Measurements from ENCODE around the gene OR6S1. TPM values are rescaled to one million over a fixed set of nuclear protein-coding genes. Genes with fewer than 3 reads are reported as not detected.
A peak's percentile ranks its signal among the peaks of the same experiment; 100 is the strongest.

The OR6S1 gene
- polyA plus RNA-seq, 1 donor from 2014 or later, result not detected

DNA sequence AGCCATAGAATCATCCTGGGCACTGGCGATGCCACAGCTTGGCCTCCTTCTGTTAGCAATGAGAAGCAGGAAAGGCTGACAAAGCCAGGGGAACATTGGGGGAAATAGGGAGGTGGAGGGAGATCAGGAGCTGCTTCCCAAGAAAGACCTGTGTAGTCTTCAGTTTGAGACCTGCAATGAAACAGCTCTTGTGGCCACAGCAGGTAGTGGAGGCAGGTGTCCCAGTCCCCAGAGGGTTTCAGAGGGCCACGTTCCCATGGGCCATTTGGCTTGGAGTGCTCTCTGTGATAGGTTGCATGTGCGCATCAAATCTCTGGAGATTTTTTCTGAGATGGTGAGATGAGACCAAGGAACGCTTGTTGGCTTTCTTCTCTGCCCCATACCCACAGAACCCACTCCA, 14.4 kb upstream of the OR6S1 start:
- Histone ChIP-seq H2AFZ (ENCODE audit: low read depth, low read length) (no peak overlapping the region), H3K4me2 (ENCODE audit: low read length) (no peak overlapping the region), H3K9ac (ENCODE audit: low read length) (no peak overlapping the region), H3K27me3 (ENCODE audit: insufficient read depth, low read depth, low read length) (peaks cover 63% of the 10 kb centered on the region), H3K9me3 (ENCODE audit: low read length) (no peaks in the 10 kb centered on the region), H3K79me2 (replicated peaks; ENCODE audit: insufficient read depth, low read length) (no peaks in the 10 kb centered on the region), H3K4me3 (ENCODE audit: low read length) (no peak overlapping the region), H3K27ac (ENCODE audit: low read length) (no peak overlapping the region), H3K9me2 (ENCODE audit: insufficient read depth, low read length) (no peaks in the 10 kb centered on the region), H3K36me3 (ENCODE audit: insufficient read depth, low read length) (no peaks in the 10 kb centered on the region), H4K20me1 (ENCODE audit: insufficient read depth) (no peaks in the 10 kb centered on the region), H3F3A (ENCODE audit: insufficient read depth, low read length, poor library complexity, severe bottlenecking) (no peaks in the 10 kb centered on the region)
- TF ChIP-seq TAF1 (IDR thresholded peaks at IDR 0.05; ENCODE audit: low read depth) (no peak), SMC3 (conservative IDR thresholded peaks at IDR 0.05; ENCODE audit: poor library complexity) (no peak), POLR2AphosphoS5 (IDR thresholded peaks at IDR 0.05) (no peak), EZH2 (IDR thresholded peaks at IDR 0.05; ENCODE audit: borderline replicate concordance, insufficient read depth, low read length, poor library complexity, severe bottlenecking) (no peak), RAD21 (conservative IDR thresholded peaks at IDR 0.05) (no peak), EP300 (conservative IDR thresholded peaks at IDR 0.05; ENCODE audit: poor library complexity, severe bottlenecking) (no peak), MXI1 (conservative IDR thresholded peaks at IDR 0.05; ENCODE audit: poor library complexity, severe bottlenecking) (no peak)
- TF ChIP-seq, protein P1, sequence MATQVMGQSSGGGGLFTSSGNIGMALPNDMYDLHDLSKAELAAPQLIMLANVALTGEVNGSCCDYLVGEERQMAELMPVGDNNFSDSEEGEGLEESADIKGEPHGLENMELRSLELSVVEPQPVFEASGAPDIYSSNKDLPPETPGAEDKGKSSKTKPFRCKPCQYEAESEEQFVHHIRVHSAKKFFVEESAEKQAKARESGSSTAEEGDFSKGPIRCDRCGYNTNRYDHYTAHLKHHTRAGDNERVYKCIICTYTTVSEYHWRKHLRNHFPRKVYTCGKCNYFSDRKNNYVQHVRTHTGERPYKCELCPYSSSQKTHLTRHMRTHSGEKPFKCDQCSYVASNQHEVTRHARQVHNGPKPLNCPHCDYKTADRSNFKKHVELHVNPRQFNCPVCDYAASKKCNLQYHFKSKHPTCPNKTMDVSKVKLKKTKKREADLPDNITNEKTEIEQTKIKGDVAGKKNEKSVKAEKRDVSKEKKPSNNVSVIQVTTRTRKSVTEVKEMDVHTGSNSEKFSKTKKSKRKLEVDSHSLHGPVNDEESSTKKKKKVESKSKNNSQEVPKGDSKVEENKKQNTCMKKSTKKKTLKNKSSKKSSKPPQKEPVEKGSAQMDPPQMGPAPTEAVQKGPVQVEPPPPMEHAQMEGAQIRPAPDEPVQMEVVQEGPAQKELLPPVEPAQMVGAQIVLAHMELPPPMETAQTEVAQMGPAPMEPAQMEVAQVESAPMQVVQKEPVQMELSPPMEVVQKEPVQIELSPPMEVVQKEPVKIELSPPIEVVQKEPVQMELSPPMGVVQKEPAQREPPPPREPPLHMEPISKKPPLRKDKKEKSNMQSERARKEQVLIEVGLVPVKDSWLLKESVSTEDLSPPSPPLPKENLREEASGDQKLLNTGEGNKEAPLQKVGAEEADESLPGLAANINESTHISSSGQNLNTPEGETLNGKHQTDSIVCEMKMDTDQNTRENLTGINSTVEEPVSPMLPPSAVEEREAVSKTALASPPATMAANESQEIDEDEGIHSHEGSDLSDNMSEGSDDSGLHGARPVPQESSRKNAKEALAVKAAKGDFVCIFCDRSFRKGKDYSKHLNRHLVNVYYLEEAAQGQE (IDR thresholded peaks at IDR 0.05; ENCODE audit: borderline replicate concordance), result no peak
- TF ChIP-seq, protein P2, sequence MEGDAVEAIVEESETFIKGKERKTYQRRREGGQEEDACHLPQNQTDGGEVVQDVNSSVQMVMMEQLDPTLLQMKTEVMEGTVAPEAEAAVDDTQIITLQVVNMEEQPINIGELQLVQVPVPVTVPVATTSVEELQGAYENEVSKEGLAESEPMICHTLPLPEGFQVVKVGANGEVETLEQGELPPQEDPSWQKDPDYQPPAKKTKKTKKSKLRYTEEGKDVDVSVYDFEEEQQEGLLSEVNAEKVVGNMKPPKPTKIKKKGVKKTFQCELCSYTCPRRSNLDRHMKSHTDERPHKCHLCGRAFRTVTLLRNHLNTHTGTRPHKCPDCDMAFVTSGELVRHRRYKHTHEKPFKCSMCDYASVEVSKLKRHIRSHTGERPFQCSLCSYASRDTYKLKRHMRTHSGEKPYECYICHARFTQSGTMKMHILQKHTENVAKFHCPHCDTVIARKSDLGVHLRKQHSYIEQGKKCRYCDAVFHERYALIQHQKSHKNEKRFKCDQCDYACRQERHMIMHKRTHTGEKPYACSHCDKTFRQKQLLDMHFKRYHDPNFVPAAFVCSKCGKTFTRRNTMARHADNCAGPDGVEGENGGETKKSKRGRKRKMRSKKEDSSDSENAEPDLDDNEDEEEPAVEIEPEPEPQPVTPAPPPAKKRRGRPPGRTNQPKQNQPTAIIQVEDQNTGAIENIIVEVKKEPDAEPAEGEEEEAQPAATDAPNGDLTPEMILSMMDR (IDR thresholded peaks at IDR 0.05; ENCODE audit: poor library complexity, severe bottlenecking), result no peak

DNA sequence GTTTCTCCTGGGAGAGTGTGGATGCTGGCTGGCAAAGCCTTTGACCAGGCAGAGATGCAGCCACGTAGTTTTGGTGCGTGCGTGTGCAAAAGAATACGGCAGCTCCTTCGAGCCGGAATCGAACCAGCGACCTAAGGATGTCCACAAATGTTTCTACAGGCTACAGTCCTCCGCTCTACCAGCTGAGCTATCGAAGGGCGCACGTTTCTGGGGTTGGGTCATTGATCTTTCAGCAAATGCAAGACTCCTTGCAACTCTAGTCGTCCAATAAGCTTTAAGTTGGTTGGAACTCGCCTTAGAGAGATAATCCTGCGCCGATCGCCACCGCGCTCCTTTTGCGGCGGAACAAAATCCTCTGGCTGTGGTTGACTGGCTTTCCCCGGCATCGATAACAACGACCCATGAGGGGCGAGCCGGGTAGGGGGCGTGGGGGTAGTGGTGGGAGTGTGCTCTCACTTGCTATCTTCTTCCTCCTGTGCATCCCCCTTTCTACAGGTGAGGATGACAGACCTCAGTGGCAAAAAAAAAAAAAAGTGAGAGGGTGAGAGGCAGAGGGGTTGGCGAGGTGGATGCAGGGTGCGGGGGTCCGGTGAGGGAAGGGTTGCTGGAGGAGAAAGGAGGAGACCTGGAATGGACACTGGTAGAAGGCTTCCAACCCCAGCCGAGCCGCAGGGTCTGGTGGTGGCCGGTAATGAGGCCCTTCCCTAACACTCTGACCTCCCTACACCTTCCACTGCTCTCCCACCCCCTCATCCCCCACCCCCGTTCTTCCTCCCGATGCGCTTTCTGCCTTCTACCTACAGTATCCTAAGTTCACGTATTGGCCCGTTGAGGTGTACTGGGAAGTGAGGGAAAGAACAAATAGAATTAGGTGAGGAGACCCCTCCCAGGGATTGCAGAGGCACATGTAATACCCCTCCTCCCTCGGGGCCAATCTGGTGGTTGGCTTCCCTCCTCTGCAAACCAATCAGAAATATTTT, 11.8 kb upstream of the OR6S1 start:
- Histone ChIP-seq H3K79me2 (replicated peaks; ENCODE audit: insufficient read depth, low read length) (no peaks in the 10 kb centered on the region), H4K20me1 (ENCODE audit: insufficient read depth) (no peaks in the 10 kb centered on the region), H3K27ac (ENCODE audit: low read length) (no peak overlapping the region), H3K27me3 (ENCODE audit: insufficient read depth, low read depth, low read length) (peaks cover 61% of the 10 kb centered on the region), H2AFZ (ENCODE audit: low read depth, low read length) (no peak overlapping the region), H3K9me2 (ENCODE audit: insufficient read depth, low read length) (no peaks in the 10 kb centered on the region), H3K9me3 (ENCODE audit: low read length) (no peaks in the 10 kb centered on the region), H3K36me3 (ENCODE audit: insufficient read depth, low read length) (no peaks in the 10 kb centered on the region), H3F3A (ENCODE audit: insufficient read depth, low read length, poor library complexity, severe bottlenecking) (no peaks in the 10 kb centered on the region), H3K4me3 (ENCODE audit: low read length) (peak overlapping the region; percentile 60), H3K9ac (ENCODE audit: low read length) (no peak overlapping the region), H3K4me2 (ENCODE audit: low read length) (peak overlapping the region; percentile 41)
- TF ChIP-seq EZH2 (IDR thresholded peaks at IDR 0.05; ENCODE audit: borderline replicate concordance, insufficient read depth, low read length, poor library complexity, severe bottlenecking) (no peak), POLR2AphosphoS5 (IDR thresholded peaks at IDR 0.05) (no peak), EP300 (conservative IDR thresholded peaks at IDR 0.05; ENCODE audit: poor library complexity, severe bottlenecking) (no peak), RAD21 (conservative IDR thresholded peaks at IDR 0.05) (no peak), TAF1 (IDR thresholded peaks at IDR 0.05; ENCODE audit: low read depth) (no peak), MXI1 (conservative IDR thresholded peaks at IDR 0.05; ENCODE audit: poor library complexity, severe bottlenecking) (no peak), SMC3 (conservative IDR thresholded peaks at IDR 0.05; ENCODE audit: poor library complexity) (no peak)
- TF ChIP-seq, protein P2 (IDR thresholded peaks at IDR 0.05; ENCODE audit: poor library complexity, severe bottlenecking), result no peak
- TF ChIP-seq, protein P1 (IDR thresholded peaks at IDR 0.05; ENCODE audit: borderline replicate concordance), result no peak

Measured in neural cell (in vitro differentiated cells).